Activated B cell treated with CpG ODN at 0.5 μM for 24 hours (primary cell): ENCODE results near the gene CHD5. TPM values are rescaled to one million over a fixed set of nuclear protein-coding genes. Genes with fewer than 3 reads are reported as not detected.

Experiments
- ATAC-seq: fragments of 200-7000 bp; cut with Tn5 transposase; one replicate; pipeline ENCODE4 v1.10.0; 2021; ENCODE audit warnings: low read depth, mild to moderate bottlenecking, moderate library complexity
- CTCF ChIA-PET: fragments of 350-600 bp; sonication (Branson Sonifier 250); formaldehyde crosslinking; loops from one replicate; lab custom pipeline; 2021; ENCODE audit warnings: antibody characterized with exemption; lab: Charles Lee
- POLR2A ChIA-PET: fragments of 350-600 bp; sonication (Branson Sonifier 250); formaldehyde crosslinking; loops from one replicate; lab custom pipeline; 2021; ENCODE audit warnings: antibody characterized with exemption; lab: Charles Lee
- DNase-seq: peaks from one replicate; pipeline ENCODE4 v3.0.0; 2022
- H3K27ac Mint-ChIP-seq: one replicate; pipeline ENCODE4 v1.8.0; 2020; ENCODE audit warnings: mixed read lengths
- H3K27me3 Mint-ChIP-seq: one replicate; pipeline ENCODE4 v1.8.0; 2021; ENCODE audit warnings: mixed read lengths
- H3K36me3 Mint-ChIP-seq: one replicate; pipeline ENCODE4 v1.8.0; 2021; ENCODE audit warnings: low read depth, mixed read lengths
- H3K4me1 Mint-ChIP-seq: one replicate; pipeline ENCODE4 v1.8.0; 2021; ENCODE audit warnings: mixed read lengths
- H3K4me3 Mint-ChIP-seq: one replicate; pipeline ENCODE4 v1.8.0; 2020; ENCODE audit warnings: mild to moderate bottlenecking, mixed read lengths
- H3K9me3 Mint-ChIP-seq: one replicate; pipeline ENCODE4 v1.8.0; 2020; ENCODE audit warnings: mixed read lengths
- intact Hi-C: fragments of 100-400 bp; cut with micrococcal nuclease; formaldehyde crosslinking; loops from one replicate; pipeline ENCODE4 v1.15.1; 2024
- total RNA-seq: library from RNA; stranded (reverse); gene quantifications from 2 replicates; pipeline ENCODE4 v1.2.3, GENCODE V29; 2022
- TF ChIP-seq, protein P1 (sequence below): fragments of 200-600 bp; IDR thresholded peaks from one replicate; pipeline ENCODE4 v1.8.0; 2022; ENCODE audit warnings: antibody characterized with exemption, mild to moderate bottlenecking

The CHD5 gene
- total RNA-seq, 1 donor from 2014 or later: 0.31 TPM

DNA sequence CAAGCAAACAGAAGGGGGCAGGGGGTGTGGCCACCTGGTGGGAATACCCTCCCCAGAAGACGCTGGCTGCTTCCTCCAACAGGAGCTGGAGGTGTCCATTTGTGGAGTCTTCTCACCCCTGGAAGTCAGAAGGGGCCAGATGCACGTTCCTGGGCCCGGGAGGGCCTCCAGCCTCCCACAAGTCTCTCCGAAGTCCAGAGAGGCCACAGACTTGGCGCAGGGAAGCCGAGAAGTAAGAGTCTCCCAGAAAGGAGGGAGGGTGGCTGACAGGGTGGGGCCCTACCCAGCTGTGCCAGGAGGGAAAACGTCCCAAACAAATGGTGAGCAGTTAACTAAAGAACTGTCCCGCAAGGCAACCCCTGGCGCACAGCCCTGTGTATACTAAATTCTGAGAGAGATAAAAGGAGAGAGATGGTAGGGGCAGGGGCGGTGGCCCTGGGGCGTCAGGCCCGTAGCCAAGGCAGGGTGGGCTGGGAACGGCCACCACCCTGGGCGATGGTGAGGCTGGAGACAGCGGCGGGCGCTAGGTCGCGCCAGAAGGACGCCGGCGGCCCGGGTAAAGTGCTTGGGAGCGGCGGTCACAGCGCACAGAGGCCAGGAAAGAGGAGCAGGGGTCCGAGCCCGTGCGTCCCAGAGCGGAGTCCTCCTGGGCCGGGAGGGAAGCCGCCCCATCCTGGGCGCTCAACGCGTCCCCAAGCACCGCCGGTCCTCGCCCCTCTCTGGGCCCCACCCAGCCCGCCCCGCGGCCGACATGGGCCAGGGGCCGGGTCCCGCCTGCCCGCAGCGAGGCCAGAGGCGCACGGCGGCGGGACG, 1.2 kb downstream of the CHD5 start:
- intact Hi-C loops: no loop called here
- Mint-ChIP-seq H3K36me3 (peaks cover 4% of the 10 kb centered on the region), H3K27ac (no peak overlapping the region), H3K4me3 (peak overlapping the region; percentile 71), H3K27me3 (peaks cover 37% of the 10 kb centered on the region), H3K9me3 (no peaks in the 10 kb centered on the region), H3K4me1 (peaks cover 28% of the 10 kb centered on the region)
- DNase-seq: no peak
- ATAC-seq: no peak
- POLR2A ChIA-PET: no interaction called here
- TF ChIP-seq, protein P1, sequence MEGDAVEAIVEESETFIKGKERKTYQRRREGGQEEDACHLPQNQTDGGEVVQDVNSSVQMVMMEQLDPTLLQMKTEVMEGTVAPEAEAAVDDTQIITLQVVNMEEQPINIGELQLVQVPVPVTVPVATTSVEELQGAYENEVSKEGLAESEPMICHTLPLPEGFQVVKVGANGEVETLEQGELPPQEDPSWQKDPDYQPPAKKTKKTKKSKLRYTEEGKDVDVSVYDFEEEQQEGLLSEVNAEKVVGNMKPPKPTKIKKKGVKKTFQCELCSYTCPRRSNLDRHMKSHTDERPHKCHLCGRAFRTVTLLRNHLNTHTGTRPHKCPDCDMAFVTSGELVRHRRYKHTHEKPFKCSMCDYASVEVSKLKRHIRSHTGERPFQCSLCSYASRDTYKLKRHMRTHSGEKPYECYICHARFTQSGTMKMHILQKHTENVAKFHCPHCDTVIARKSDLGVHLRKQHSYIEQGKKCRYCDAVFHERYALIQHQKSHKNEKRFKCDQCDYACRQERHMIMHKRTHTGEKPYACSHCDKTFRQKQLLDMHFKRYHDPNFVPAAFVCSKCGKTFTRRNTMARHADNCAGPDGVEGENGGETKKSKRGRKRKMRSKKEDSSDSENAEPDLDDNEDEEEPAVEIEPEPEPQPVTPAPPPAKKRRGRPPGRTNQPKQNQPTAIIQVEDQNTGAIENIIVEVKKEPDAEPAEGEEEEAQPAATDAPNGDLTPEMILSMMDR: no peak
- CTCF ChIA-PET: no interaction called here

DNA sequence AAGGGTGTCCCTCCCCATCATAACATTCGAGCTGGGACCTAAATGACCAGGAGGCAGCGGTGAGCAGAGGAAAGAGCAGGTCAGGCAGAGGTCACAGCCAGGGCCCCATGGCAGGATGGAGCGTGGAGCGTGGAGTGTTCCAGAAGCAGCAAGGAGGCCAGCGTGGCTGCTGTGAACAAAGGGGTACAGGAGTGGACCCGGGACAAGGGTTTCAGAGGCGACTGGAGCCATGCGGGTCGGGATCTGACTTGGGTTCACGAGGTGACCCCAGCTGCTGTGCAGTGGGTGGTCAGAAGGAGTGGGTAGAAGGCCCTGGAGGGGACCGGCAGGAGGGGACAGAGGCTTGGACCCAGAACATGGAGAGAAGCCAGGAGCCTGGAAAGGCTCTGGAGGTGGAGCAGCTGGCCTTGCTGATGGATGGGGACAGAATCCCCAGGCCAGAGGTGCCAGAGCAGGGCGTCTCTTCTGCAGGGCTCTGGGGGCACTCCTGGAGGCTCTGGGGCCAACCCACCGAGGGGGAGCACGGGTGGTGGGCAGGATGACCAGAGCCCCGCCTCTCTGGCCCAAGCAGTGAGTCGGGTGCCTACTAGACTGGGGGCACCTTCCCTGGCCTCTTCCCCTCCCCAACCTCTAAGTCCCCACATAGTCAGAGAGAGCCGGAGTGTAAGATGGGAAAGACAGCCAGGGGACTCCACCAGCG, 2.3 kb downstream of the CHD5 start:
- ChIA-PET CTCF (no interaction called here), POLR2A (no interaction called here)
- H3K4me3 Mint-ChIP-seq: no peak overlapping the region
- peaks cover 25% of the 10 kb centered on the region for H3K4me1 Mint-ChIP-seq
- intact Hi-C loops: no loop called here
- no peaks in the 10 kb centered on the region for H3K9me3 Mint-ChIP-seq
- TF ChIP-seq, protein P1: no peak
- no peak for ATAC-seq
- H3K27me3 Mint-ChIP-seq: peaks cover 37% of the 10 kb centered on the region
- H3K27ac Mint-ChIP-seq: no peak overlapping the region
- H3K36me3 Mint-ChIP-seq: no peaks in the 10 kb centered on the region
- no peak for DNase-seq

DNA sequence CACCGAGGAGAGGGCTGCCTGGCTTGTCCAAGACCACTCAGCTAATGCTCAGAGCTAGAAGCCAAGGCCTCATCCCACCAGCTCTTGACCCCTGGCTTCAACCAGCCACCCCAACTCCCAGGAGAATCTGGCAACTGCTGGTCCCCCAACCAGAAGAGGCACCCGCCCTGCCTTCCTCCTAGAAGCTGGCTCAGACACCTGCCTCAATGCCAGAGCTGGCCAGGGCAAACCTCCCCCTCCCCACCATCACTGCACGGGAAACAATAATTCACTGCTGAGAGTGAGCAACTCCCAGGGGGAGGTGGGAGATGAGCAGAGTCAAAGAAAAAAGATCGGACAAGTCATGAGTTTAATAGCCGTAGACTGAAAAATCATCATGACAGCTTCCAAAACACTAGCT, 3.3 kb downstream of the CHD5 start:
- ChIA-PET POLR2A (no interaction called here), CTCF (no interaction called here)
- H3K36me3 Mint-ChIP-seq: no peaks in the 10 kb centered on the region
- intact Hi-C loops: no loop called here
- peaks cover 23% of the 10 kb centered on the region for H3K4me1 Mint-ChIP-seq
- ATAC-seq (no peak), DNase-seq (no peak)
- TF ChIP-seq, protein P1: no peak
- H3K27ac Mint-ChIP-seq: no peak overlapping the region
- no peak overlapping the region for H3K4me3 Mint-ChIP-seq
- H3K27me3 Mint-ChIP-seq: peaks cover 36% of the 10 kb centered on the region
- H3K9me3 Mint-ChIP-seq: no peaks in the 10 kb centered on the region

DNA sequence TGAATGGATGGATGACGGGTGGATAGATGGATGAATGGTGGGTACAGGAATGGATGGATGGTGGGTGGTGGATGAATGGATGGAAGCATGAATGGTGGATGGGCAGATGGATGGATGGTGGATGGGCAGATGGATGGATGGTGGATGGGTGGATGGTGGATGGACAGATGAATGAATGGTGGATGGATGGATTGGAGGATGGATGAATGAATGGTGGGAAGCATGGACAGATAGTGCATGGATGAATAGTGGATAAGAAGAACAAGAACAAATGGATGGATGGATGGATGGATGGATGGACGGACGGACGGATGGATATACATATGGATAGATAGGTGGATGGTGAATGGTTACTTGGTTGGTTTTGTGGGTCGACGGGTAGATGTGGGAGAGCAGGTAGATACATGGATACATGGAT, 4.7 kb downstream of the CHD5 start:
- no peaks in the 10 kb centered on the region for H3K36me3 Mint-ChIP-seq
- H3K4me1 Mint-ChIP-seq: peaks cover 10% of the 10 kb centered on the region
- intact Hi-C loops: no loop called here
- ChIA-PET POLR2A (no interaction called here), CTCF (no interaction called here)
- no peak overlapping the region for H3K27ac Mint-ChIP-seq
- DNase-seq: no peak
- H3K4me3 Mint-ChIP-seq: no peak overlapping the region
- TF ChIP-seq, protein P1: no peak
- no peaks in the 10 kb centered on the region for H3K9me3 Mint-ChIP-seq
- no peak for ATAC-seq
- peaks cover 30% of the 10 kb centered on the region for H3K27me3 Mint-ChIP-seq

DNA sequence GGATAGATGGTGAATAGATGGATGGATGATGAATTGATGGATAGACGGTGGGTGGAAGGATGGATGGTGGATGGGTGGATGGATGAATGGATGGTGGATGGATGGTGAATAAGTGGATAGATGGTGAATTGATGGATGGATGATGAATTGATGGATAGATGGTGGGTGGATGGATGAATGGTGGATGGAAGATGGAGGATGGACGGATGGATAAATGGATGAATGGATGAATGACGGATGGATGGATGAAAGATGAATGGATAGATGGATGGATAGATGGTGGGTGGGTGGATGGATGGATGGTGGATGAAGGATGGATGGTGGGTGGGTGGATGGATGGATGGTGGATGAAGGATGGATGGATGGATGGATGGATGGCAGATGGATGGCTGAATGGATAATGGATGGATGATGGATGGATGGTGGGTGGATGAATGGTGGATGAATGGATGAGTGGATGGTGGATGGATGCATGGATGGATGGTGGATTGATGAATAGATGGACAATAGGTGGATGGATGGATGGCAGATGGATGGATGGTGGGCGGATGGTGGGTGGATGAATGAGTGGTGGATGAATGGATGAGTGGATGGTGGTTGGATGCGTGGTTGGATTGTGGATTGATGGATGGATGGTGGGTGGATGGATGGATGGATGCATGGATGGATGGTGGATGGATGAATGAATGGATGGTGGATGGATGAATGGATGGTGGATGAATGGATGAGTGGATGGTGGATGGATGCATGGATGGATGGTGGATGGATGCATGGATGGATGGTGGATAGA, 5.3 kb downstream of the CHD5 start:
- ChIA-PET CTCF (no interaction called here), POLR2A (no interaction called here)
- Mint-ChIP-seq H3K9me3 (no peaks in the 10 kb centered on the region), H3K36me3 (no peaks in the 10 kb centered on the region), H3K4me3 (no peak overlapping the region), H3K27ac (no peak overlapping the region), H3K4me1 (peaks cover 9% of the 10 kb centered on the region), H3K27me3 (peaks cover 31% of the 10 kb centered on the region)
- TF ChIP-seq, protein P1: no peak
- ATAC-seq (no peak), DNase-seq (no peak)
- intact Hi-C loops: no loop called here
